ENCODE data around the gene NXPH2.

GRCh38 chr2:138823666-138824065, 43.5 kb upstream of the NXPH2 start:
- no peak for TF ChIP-seq POLR2A (IDR thresholded peaks at IDR 0.05; ENCODE audit: low read depth, low read length)
- no peak for TF ChIP-seq POLR2AphosphoS5 (IDR thresholded peaks at IDR 0.05; ENCODE audit: low read depth, low read length)
- TF ChIP-seq TAF1 (IDR thresholded peaks at IDR 0.05; ENCODE audit: borderline replicate concordance, low read depth, low read length) = no peak
